MCF 10A (cell line): ENCODE measurements around the gene SMIM20. TPM values are rescaled to one million over a fixed set of nuclear protein-coding genes. Genes with fewer than 3 reads are reported as not detected.

Experiments
- BruUV-seq: library from RNA; stranded (reverse); fragments of 400-500 nt; replicated peaks from 2 replicates; lab custom pipeline; 2021; lab: Mats Ljungman, UMichigan
- CTCF ChIA-PET: fragments of 300-600 bp; sonication (Branson Sonifier 250); formaldehyde crosslinking; extraction: SDS; loops from one replicate; lab custom pipeline; 2021; ENCODE audit warnings: antibody characterized with exemption, inconsistent platforms; lab: Yijun Ruan, JAX
- POLR2A ChIA-PET: fragments of 300-600, 350-650 bp; sonication (Branson Sonifier 250); formaldehyde crosslinking; extraction: SDS; loops from one replicate; lab custom pipeline; 2020; ENCODE audit warnings: antibody characterized with exemption, inconsistent platforms; lab: Yijun Ruan, JAX
- DNase-seq: peaks from one replicate; pipeline ENCODE4 v3.0.0-alpha.2; 2018; ENCODE audit not compliant: unreplicated experiment
- H3K27ac Mint-ChIP-seq: one replicate; pipeline ENCODE4 v1.8.0; 2022; ENCODE audit warnings: mild to moderate bottlenecking, low read depth, mixed read lengths; ENCODE audit not compliant: unreplicated experiment
- H3K27me3 Mint-ChIP-seq: one replicate; pipeline ENCODE4 v1.8.0; 2022; ENCODE audit warnings: mixed read lengths; ENCODE audit not compliant: insufficient read depth, unreplicated experiment
- H3K36me3 Mint-ChIP-seq: one replicate; pipeline ENCODE4 v1.8.0; 2022; ENCODE audit warnings: mild to moderate bottlenecking, moderate library complexity, mixed read lengths; ENCODE audit not compliant: insufficient read depth, unreplicated experiment
- H3K4me1 Mint-ChIP-seq: one replicate; pipeline ENCODE4 v1.8.0; 2022; ENCODE audit warnings: mixed read lengths; ENCODE audit not compliant: insufficient read depth, unreplicated experiment
- H3K4me3 Mint-ChIP-seq: one replicate; pipeline ENCODE4 v1.8.0; 2022; ENCODE audit warnings: mild to moderate bottlenecking, moderate library complexity, mixed read lengths; ENCODE audit not compliant: unreplicated experiment
- H3K9me3 Mint-ChIP-seq: one replicate; pipeline ENCODE4 v1.8.0; 2022; ENCODE audit warnings: mixed read lengths; ENCODE audit not compliant: unreplicated experiment
- intact Hi-C: fragments of 100-400 bp; cut with micrococcal nuclease; formaldehyde crosslinking; loops from 2 replicates; pipeline ENCODE4 v1.14.1; 2022
- total RNA-seq: library from RNA; stranded (reverse); gene quantifications from 2 replicates; pipeline ENCODE4 v1.2.3, GENCODE V29; 2022
- TF ChIP-seq, protein P1 (sequence below): fragments of 200-600 bp; IDR thresholded peaks from one replicate; pipeline ENCODE4 v1.8.0; 2022; ENCODE audit warnings: antibody characterized with exemption, mild to moderate bottlenecking; ENCODE audit not compliant: unreplicated experiment

Gene SMIM20
- total RNA-seq, 1 experiment from 2014 or later: 38.2 TPM

- Mint-ChIP-seq H3K4me1 (peaks cover 7% of the 10 kb centered on the region), H3K27me3 (peaks cover 28% of the 10 kb centered on the region), H3K9me3 (no peaks in the 10 kb centered on the region), H3K27ac (no peak overlapping the region), H3K4me3 (no peak overlapping the region), H3K36me3 (no peaks in the 10 kb centered on the region)
- POLR2A ChIA-PET: interaction anchor here (1.0 kb wide), 1 partner anchor 13 kb away, joined by 3 read pairs; no protein-coding TSS in a partner anchor
- TF ChIP-seq, protein P1, sequence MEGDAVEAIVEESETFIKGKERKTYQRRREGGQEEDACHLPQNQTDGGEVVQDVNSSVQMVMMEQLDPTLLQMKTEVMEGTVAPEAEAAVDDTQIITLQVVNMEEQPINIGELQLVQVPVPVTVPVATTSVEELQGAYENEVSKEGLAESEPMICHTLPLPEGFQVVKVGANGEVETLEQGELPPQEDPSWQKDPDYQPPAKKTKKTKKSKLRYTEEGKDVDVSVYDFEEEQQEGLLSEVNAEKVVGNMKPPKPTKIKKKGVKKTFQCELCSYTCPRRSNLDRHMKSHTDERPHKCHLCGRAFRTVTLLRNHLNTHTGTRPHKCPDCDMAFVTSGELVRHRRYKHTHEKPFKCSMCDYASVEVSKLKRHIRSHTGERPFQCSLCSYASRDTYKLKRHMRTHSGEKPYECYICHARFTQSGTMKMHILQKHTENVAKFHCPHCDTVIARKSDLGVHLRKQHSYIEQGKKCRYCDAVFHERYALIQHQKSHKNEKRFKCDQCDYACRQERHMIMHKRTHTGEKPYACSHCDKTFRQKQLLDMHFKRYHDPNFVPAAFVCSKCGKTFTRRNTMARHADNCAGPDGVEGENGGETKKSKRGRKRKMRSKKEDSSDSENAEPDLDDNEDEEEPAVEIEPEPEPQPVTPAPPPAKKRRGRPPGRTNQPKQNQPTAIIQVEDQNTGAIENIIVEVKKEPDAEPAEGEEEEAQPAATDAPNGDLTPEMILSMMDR: no peak
- intact Hi-C loops: no loop called here
- no peak for DNase-seq
- no TSS peak for BruUV-seq
- CTCF ChIA-PET: interaction anchor here (0.6 to 0.7 kb wide), 2 partner anchors 26 to 1055 kb away, joined by 3 read pairs; no protein-coding TSS in a partner anchor
These were observed 36.0 kb downstream of the SMIM20 start for GRCh38 chr4:25949994-25950393.

DNA sequence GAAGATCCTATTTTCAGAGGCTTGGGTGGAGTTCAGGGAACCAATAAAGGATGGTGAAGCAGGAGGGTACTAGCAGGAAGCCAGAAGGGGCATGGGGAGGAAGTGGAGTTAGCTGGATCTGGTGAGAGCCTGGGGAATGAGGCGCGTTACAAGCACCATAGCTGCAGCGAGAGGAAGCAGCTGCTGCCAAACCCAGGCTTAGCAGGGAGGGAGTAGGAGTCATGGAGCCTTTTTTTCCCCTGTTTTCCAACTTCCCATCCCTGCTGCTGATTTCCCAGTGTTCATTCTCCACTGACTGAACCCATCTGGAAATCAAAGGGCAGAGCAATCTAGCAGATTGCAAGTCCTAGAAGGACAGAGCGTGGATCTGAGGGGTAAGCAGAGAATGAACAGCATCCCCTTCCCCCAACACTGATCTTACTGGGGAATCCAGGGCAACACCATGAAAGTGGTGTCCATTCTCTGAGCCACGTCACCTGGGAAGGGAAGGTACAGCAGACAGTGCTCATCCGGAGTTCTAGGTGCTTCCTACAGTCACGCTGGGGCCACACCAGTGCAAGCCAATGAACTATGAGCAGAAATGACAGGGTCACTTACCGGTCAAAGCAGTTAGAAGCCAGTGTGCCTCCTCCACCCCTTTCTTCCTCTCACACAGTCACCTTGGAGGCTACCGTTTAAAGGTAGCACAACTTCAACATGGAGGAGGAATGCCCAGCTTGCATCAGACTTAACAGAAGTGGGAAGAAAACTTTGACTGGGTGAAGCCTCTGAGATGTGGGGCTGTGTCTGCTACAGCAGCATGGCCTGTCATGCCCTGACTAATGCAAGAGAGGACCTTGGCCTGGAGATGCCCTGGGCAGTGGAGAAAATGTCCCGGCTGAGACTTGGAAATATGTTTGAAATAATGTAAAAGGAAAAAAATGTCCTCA lies 36.7 kb downstream of the SMIM20 start:
- POLR2A ChIA-PET: no interaction called here
- CTCF ChIA-PET: no interaction called here
- intact Hi-C loops: no loop called here
- no peak for DNase-seq
- Mint-ChIP-seq H3K4me1 (peaks cover 7% of the 10 kb centered on the region), H3K4me3 (no peak overlapping the region), H3K9me3 (no peaks in the 10 kb centered on the region), H3K27me3 (peaks cover 28% of the 10 kb centered on the region), H3K36me3 (no peaks in the 10 kb centered on the region), H3K27ac (no peak overlapping the region)
- TF ChIP-seq, protein P1: no peak
- no TSS peak for BruUV-seq

GRCh38 chr4:25951390-25951952 lies 37.5 kb downstream of the SMIM20 start:
- no peaks in the 10 kb centered on the region for H3K9me3 Mint-ChIP-seq
- no peak overlapping the region for H3K27ac Mint-ChIP-seq
- no peak overlapping the region for H3K4me3 Mint-ChIP-seq
- H3K36me3 Mint-ChIP-seq: no peaks in the 10 kb centered on the region
- peaks cover 7% of the 10 kb centered on the region for H3K4me1 Mint-ChIP-seq
- BruUV-seq: no TSS peak
- H3K27me3 Mint-ChIP-seq: peaks cover 22% of the 10 kb centered on the region
- ChIA-PET POLR2A (interaction anchor here (0.7 kb wide), 1 partner anchor 28 kb away, joined by 3 read pairs; no protein-coding TSS in a partner anchor), CTCF (no interaction called here)
- TF ChIP-seq, protein P1: no peak
- DNase-seq: no peak
- intact Hi-C loops: no loop called here

- CTCF ChIA-PET: interaction anchor here (0.6 to 1.5 kb wide), 3 partner anchors 12 to 84 kb away, joined by 3 to 11 read pairs (median 3); no protein-coding TSS in a partner anchor
- intact Hi-C loops: no loop called here
- POLR2A ChIA-PET: interaction anchor here (0.6 to 2.0 kb wide), 2 partner anchors 10 kb away, joined by 3 to 7 read pairs; no protein-coding TSS in a partner anchor
- TF ChIP-seq, protein P1: no peak
- Mint-ChIP-seq H3K4me3 (no peak overlapping the region), H3K27me3 (peaks cover 4% of the 10 kb centered on the region), H3K9me3 (no peaks in the 10 kb centered on the region), H3K27ac (no peak overlapping the region), H3K36me3 (no peaks in the 10 kb centered on the region), H3K4me1 (peaks cover 7% of the 10 kb centered on the region)
- peak; percentile 50 for DNase-seq
- BruUV-seq: no TSS peak
These were observed 39.7 kb downstream of the SMIM20 start for GRCh38 chr4:25953740-25954139.
